HG03460 (cell line): ENCODE data around the gene ATP1B1.
A peak's percentile ranks its signal among the peaks of the same experiment; 100 is the strongest.
"Not testable (repeated sequence)": the region's sequence is repeated elsewhere in the genome, so short reads cannot be mapped to it uniquely, and the experiment has no call there.

Source experiments
- ATAC-seq: cut with Tn5 transposase; IDR thresholded peaks from one replicate; pipeline ENCODE4 v1.9.1; 2021; ENCODE audit not compliant: unreplicated experiment

Gene ATP1B1

DNA sequence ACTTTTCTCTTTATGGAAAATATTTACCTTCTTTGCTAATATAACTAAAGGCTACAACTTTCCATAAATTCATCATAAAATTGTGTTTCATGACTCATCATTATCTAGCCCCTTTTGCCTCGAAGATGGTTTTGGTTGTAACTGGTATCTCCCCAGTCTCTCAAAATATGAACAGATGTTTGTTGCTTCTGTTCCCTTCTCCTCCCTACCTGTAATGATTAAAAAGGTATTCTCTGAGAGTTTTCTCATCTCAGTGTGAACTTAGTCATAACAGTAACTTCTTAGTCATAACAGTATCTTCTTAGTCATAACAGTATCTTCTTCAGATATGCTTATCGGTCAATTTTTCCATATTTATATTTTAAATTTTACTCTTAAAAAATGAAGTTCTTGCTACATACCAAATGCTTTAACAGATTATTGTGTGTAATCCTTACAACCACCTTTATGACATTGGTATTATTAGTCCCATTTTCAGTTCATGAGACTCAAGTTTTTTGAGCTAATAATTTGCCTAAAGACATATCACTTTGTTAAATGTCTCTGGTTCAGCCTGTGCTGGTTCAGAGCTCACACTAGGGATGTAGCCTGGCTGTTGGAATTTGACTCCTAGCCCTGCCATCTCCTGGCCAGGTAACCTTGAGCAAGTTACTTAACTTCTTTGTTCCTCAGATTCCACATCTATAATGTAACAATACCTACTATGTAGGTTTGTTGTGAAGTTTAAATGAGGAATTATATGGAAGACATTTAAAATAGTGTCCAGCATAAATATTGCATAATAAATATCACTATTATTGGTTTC is 32.6 kb downstream of the ATP1B1 start:
- ATAC-seq, result peak; percentile 94

GRCh38 chr1:169141356-169141755 is 34.9 kb downstream of the ATP1B1 start:
- ATAC-seq, result no peak

- ATAC-seq, result no peak
Measured at GRCh38 chr1:169142129-169142528, 35.6 kb downstream of the ATP1B1 start.

DNA sequence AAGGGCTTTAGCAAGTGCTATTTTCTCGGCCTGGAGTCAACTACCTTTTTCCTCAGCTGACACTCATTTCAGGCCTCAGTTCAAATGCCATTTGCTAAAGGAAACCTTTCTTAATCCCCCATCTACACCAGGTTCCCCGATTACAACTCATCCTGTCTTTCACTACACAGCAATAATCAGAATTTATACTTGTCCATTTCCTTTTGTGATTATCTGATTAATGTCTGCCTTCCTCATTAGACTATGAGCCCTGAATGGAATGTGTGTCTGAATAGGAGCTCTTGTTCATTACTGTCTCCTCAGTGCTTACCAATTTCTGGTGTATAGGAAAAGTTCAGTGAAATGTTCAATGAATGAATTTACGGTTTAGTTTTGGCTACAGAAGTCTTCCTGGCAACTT is 36.9 kb downstream of the ATP1B1 start:
- no peak for ATAC-seq

GRCh38 chr1:169143984-169144383 is 37.5 kb downstream of the ATP1B1 start:
- no peak for ATAC-seq

- ATAC-seq, result no peak
Measured at GRCh38 chr1:169144941-169145626, 38.6 kb downstream of the ATP1B1 start.

DNA sequence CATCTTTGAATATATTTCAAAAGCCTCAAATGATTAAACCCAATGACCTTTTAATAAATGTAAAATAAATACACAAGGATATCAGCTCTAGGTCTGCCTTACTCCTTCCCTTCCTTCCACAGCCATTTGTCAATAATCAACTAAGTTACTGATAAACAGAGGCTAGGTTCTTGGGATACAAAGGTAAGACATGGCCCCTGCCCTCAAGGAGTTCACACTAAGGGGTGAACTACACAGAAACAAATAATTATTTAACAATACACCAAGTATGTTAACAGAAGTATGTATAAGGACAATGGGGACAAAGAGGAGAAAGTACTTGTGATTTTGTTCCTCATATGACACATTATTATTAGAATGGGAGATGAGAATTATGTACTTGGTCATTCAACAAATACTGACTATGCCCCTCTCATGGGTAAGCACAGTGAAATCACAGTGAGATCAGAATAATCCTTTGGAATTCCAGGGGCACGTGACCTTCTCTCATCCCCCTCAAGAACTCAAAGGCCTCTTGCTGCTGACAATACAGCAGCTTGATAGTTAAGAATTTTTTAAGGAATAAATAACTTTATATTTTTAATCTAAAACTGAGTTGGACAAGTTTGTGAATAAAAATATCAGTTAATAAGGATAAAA is 40.2 kb downstream of the ATP1B1 start:
- no peak for ATAC-seq

DNA sequence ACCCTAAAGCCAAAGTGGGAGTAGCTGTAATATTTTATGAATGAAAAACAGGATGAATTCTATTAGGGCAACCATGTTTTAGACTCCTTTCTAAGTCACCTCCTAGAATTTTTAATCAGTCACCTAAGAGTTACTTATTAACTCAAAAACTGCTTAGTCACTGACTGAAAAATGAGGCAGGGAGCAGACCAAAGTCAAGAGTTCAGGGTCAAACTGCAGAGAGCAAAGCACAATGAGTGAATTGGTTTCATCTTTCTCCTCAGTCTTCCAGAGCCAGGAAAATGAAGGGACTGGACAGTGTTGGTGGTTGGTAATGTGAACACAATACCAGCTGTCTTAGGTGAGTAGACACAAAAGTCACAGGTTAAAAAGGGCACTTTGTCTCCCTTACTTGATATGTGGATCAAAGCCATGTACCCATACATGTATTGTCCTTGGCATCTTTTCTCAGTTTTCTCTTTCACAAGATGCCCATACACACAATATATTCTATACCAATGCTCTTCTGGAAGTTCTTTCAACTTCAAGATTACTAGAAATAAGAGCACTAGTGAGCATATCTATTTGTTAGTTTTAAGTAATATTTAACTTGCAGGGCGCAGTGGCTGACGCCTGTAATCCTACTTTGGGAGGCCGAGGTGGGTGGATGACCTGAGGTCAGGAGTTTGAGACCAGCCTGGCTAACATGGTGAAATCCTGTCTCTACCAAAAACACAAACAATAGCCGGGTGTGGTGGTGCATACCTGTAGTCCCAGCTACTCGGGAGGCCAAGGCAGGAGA is 42.2 kb downstream of the ATP1B1 start:
- peak; percentile 71 for ATAC-seq

GRCh38 chr1:169149555-169150286 is 43.2 kb downstream of the ATP1B1 start:
- no peak for ATAC-seq

- ATAC-seq, result no peak
Measured at GRCh38 chr1:169150641-169151337, 44.3 kb downstream of the ATP1B1 start.

- ATAC-seq, result no peak
Measured at GRCh38 chr1:169151338-169151837, 44.9 kb downstream of the ATP1B1 start.

GRCh38 chr1:169155675-169156074 is 49.2 kb downstream of the ATP1B1 start:
- no peak for ATAC-seq

DNA sequence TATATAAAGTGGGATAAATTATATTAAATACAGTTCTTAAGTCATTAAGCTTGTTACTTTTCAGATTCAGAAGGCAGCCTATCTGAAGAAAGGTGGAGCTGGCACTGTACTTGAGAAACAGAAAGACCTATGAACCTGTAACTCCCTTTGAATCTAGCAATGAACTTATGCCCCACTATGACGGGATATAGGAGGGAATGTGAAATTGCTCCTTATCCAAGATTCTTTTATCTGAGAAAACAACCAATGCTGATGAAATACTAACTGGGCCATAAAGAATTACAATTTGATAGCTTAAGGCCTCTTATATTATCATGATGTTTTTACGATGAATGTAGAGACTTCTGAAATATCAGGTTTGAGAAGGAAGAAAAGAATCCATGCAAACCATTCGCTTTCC is 50.1 kb downstream of the ATP1B1 start:
- no peak for ATAC-seq

DNA sequence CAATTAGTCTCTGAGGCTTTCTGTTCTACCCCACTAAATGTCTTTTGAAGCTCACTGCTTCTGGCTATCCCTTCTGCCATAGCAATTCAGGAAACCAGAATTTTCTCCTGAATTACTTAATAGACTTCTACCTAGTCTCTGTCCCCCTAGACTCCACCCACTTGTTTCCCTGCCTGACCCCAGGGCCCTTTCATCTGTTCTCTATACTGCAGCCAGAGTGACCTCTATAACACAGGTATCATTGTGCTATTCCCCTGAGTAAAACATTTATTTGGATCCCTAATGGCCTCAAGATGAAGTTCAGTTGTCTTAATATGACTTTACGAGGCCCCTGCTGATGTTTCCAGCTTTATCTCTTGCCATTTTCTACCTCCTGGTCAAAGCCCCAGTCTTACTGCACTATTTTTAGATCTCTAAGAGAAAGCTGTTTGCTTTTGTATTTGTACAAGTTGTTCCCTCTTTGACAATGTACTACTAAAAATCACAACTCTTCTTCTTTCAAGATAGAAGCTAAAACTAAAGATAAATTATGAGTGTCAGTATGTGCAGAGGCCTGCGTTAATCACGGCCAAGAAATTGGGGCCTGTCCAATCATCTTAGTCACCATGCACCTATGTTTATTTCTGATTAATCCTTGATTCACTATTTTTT is 54.5 kb downstream of the ATP1B1 start:
- no peak for ATAC-seq

GRCh38 chr1:169161496-169162194 is 55.2 kb downstream of the ATP1B1 start:
- peak; percentile 84 for ATAC-seq

- no peak for ATAC-seq
Measured at GRCh38 chr1:169163059-169163458, 56.6 kb downstream of the ATP1B1 start.

DNA sequence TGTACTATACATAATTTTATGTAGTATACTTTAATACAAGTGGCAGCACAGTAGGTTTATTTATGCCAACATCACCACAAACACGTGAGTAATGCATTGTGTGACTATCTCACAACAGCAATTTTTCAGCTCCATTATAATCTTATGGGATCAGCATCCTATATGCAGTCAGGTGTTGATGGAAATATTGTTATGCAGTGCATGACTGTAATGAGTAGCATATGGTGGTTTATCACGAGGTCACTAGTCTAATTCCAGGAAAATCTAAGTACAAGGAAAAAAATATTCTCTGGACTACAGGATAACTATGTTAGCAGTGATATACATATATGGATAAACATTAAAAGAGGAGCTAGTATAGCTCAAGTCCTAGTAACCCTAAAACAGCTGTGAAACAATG is 69.0 kb downstream of the ATP1B1 start:
- ATAC-seq, result no peak

GRCh38 chr1:169179431-169179830 is 72.9 kb downstream of the ATP1B1 start:
- not testable (repeated sequence) for ATAC-seq

DNA sequence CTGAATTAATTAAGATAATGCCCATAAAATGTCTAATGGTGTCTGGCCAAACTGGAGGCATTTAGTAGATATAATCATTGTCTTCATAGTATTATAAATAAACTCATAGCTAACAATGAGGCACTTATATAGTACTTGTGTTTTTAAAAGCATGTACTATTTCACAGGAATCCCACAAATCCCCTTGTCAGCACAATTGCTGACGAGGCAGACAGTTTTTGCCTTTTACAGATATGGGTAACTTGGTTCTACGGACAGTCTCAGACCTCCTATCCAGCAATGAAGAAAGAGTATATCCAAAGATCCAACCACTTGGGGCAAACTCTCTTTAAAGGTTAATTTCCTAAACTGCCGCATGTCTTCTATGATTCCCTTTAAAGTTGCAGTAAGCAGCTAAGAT is 73.7 kb downstream of the ATP1B1 start:
- no peak for ATAC-seq
